K562 (cell line): ENCODE measurements around the gene DUSP3. TPM values are rescaled to one million over a fixed set of nuclear protein-coding genes. Genes with fewer than 3 reads are reported as not detected.

Source experiments
- ATAC-seq: fragments of 200-7000 bp; cut with Tn5 transposase; 3 replicates; pipeline ENCODE4 v1.9.1; 2020; ENCODE audit warnings: moderate library complexity
- BruUV-seq: library from RNA; stranded (reverse); fragments of 400-500 nt; replicated peaks from 2 replicates; lab custom pipeline; 2021; lab: Mats Ljungman, UMichigan
- CTCF ChIA-PET: fragments of 300-600 bp; formaldehyde crosslinking; extraction: SDS; loops from one replicate; lab custom pipeline; 2021; ENCODE audit warnings: low intra/inter-chr PET ratio; lab: Yijun Ruan, JAX
- POLR2A ChIA-PET: fragments of 300-600, 350-650 bp; sonication (Branson Sonifier 250); formaldehyde crosslinking; extraction: SDS; loops from one replicate; lab custom pipeline; 2021; ENCODE audit warnings: antibody characterized with exemption, inconsistent platforms; lab: Yijun Ruan, JAX
- DNase-seq, 4 experiments: peaks; one replicate each; pipeline versions ENCODE4 v3.0.0 to v3.0.0-alpha.2; 2011 to 2018; ENCODE audit warnings: low spot score in 3 of 4, mixed read lengths in 3 of 4; ENCODE audit errors: extremely low read depth in 1 of 4
- FAIRE-seq: peaks from 2 replicates; lab custom pipeline; 2011; peaks lifted over from hg19 to GRCh38; lab: Jason Lieb, UNC
- H2AFZ ChIP-seq: 2 replicates; pipeline ENCODE4 v1.6.0; 2011; ENCODE audit warnings: low read depth, low read length, control low read depth, inconsistent platforms
- H3K27ac ChIP-seq: fragments of 200-600 bp; 3 replicates; pipeline ENCODE4 v1.8.0; 2011; ENCODE audit warnings: low read depth, mild to moderate bottlenecking, control low read depth, inconsistent platforms, low read length, moderate library complexity, mixed read lengths; ENCODE audit errors: extremely low read depth
- H3K27me3 ChIP-seq, 2 experiments: fragments of 300-600 bp in 1 of 2; 2 replicates in 1 of 2; 3 replicates in 1 of 2; pipeline versions ENCODE4 v1.6.0 to v1.8.0; 2011; ENCODE audit warnings: inconsistent platforms in 2 of 2, low read length in 2 of 2, mild to moderate bottlenecking in 1 of 2, mixed read lengths in 1 of 2, moderate library complexity in 1 of 2; ENCODE audit not compliant: control insufficient read depth in 2 of 2, insufficient read depth in 2 of 2
- H3K36me3 ChIP-seq: fragments of 300-600 bp; 3 replicates; pipeline ENCODE4 v1.8.0; 2011; ENCODE audit warnings: mild to moderate bottlenecking, low read length, inconsistent platforms; ENCODE audit not compliant: control insufficient read depth, insufficient read depth
- H3K4me1 ChIP-seq, 2 experiments: fragments of 200-600 bp in 1 of 2; replicated peaks in 1 of 2; 2 replicates in 1 of 2; 3 replicates in 1 of 2; pipeline versions ENCODE4 v1.5.1 to v1.8.0; 2011; ENCODE audit warnings: inconsistent platforms in 2 of 2, low read length in 2 of 2, mild to moderate bottlenecking in 1 of 2, mixed read lengths in 1 of 2, moderate library complexity in 1 of 2; ENCODE audit not compliant: control insufficient read depth in 2 of 2, insufficient read depth in 2 of 2
- H3K4me2 ChIP-seq: 2 replicates; pipeline ENCODE4 v1.6.1; 2011; ENCODE audit warnings: low read length, control low read depth, inconsistent platforms, mixed read lengths; ENCODE audit not compliant: insufficient read depth
- H3K4me3 ChIP-seq: fragments of 200-600 bp; sonication (generic), shearing (Covaris generic); 2 replicates; pipeline ENCODE4 v1.5.1; 2016; ENCODE audit warnings: control low read depth, inconsistent platforms
- H3K79me2 ChIP-seq: fragments of 200-600 bp; 3 replicates; pipeline ENCODE4 v1.8.0; 2011; ENCODE audit warnings: low read length, inconsistent platforms; ENCODE audit not compliant: control insufficient read depth, insufficient read depth
- H3K9ac ChIP-seq, 2 experiments: 2 replicates each; pipeline versions ENCODE4 v1.6.0 to v1.6.1; 2011; ENCODE audit warnings: low read depth in 2 of 2, low read length in 2 of 2, control low read depth in 1 of 2, inconsistent platforms in 1 of 2, mild to moderate bottlenecking in 1 of 2, mixed read lengths in 1 of 2; ENCODE audit not compliant: insufficient read depth in 1 of 2
- H3K9me1 ChIP-seq: one replicate; pipeline ENCODE4 v1.6.0; 2011; ENCODE audit warnings: inconsistent platforms, mild to moderate bottlenecking, low read length, moderate library complexity; ENCODE audit not compliant: control insufficient read depth, insufficient read depth
- H3K9me3 ChIP-seq: replicated peaks from 2 replicates; pipeline ENCODE4 v1.5.1; 2011; ENCODE audit warnings: low read depth, low read length, inconsistent platforms; ENCODE audit not compliant: control insufficient read depth, insufficient read depth
- H4K20me1 ChIP-seq: replicated peaks from 2 replicates; pipeline ENCODE4 v1.6.1; 2011; ENCODE audit warnings: low read length, inconsistent platforms, mixed read lengths; ENCODE audit not compliant: control insufficient read depth, insufficient read depth
- BDP1 ChIP-seq: IDR thresholded peaks from 3 replicates; pipeline ENCODE4 v1.6.1; 2011; ENCODE audit not compliant: insufficient read length, insufficient read depth
- KAT8 ChIP-seq: fragments of 450-650 bp; IDR thresholded peaks from 2 replicates; pipeline ENCODE4 v1.6.1; 2016; ENCODE audit warnings: low read depth, mild to moderate bottlenecking
- POLR2B ChIP-seq: fragments of 450-650 bp; IDR thresholded peaks from 2 replicates; pipeline ENCODE4 v1.6.1; 2018; ENCODE audit warnings: low read depth; ENCODE audit not compliant: partially characterized antibody
- RBM17 ChIP-seq: fragments of 200-400 bp; formaldehyde crosslinking; IDR thresholded peaks from 2 replicates; pipeline ENCODE4 v1.6.1; 2017; ENCODE audit warnings: low read depth, mild to moderate bottlenecking, low read length, borderline replicate concordance
- SMAD3 ChIP-seq: fragments of 450-650 bp; formaldehyde crosslinking; conservative IDR thresholded peaks from 2 replicates; pipeline ENCODE4 v1.4.0; 2020; ENCODE audit warnings: mild to moderate bottlenecking
- YY1 ChIP-seq, 3 experiments: IDR thresholded peaks; 2 replicates each; pipeline ENCODE4 v1.6.1; 2011; ENCODE audit warnings: low read length in 2 of 3, mild to moderate bottlenecking in 2 of 3, moderate library complexity in 2 of 3, borderline replicate concordance in 1 of 3, control low read depth in 1 of 3, low read depth in 1 of 3; ENCODE audit not compliant: insufficient read depth in 3 of 3, insufficient replicate concordance in 2 of 3, control insufficient read depth in 1 of 3, insufficient read length in 1 of 3; ENCODE audit errors: extremely low read depth in 1 of 3
- ZKSCAN1 ChIP-seq: fragments of 150-350 bp; IDR thresholded peaks from 2 replicates; pipeline ENCODE4 v1.6.1; 2016; ENCODE audit warnings: low read depth, low read length
- ZNF212 ChIP-seq: fragments of 450-650 bp; formaldehyde crosslinking; IDR thresholded peaks from 2 replicates; pipeline ENCODE4 v1.4.0; 2020; ENCODE audit warnings: mild to moderate bottlenecking
- ZNF644 ChIP-seq: fragments of 200-800 bp; sonication (Bioruptor generic); IDR thresholded peaks from 2 replicates; pipeline ENCODE4 v1.6.1; 2016; ENCODE audit warnings: low read depth, missing genetic modification characterization, missing compliant biosample characterization
- ZNF79 ChIP-seq: fragments of 250-450 bp; sonication (Bioruptor Pico); IDR thresholded peaks from 2 replicates; pipeline ENCODE4 v1.4.0; 2020; ENCODE audit warnings: low read depth, mild to moderate bottlenecking, moderate library complexity
- WGBS: fragments of 100-300 bp; shearing (Covaris generic); methylation state at CpG from one replicate; pipeline ENCODE4 v1.1.6; 2016; ENCODE audit warnings: low coverage, mixed read lengths; ENCODE audit not compliant: insufficient coverage; ENCODE audit errors: missing lambda C conversion rate; 5-methylcytosine and 5-hydroxymethylcytosine counted together
- in situ Hi-C: fragments of 300-500 bp; cut with MboI; formaldehyde crosslinking; loops from 4 replicates; pipeline ENCODE4 v1.15.0; 2018; ENCODE audit warnings: inconsistent platforms, mixed read lengths
- intact Hi-C: fragments of 100-400 bp; cut with micrococcal nuclease; formaldehyde crosslinking; loops from 2 replicates; pipeline ENCODE4 v1.14.2; 2022
- polyA plus RNA-seq, 8 experiments: library from polyadenylated mRNA; depleted of rRNA in 4 of 8; stranded (reverse) in 5 of 8; unstranded in 3 of 8; fragments of >200 nt; fragmentation: Nextera tagmentation in 2 of 8; fragmentation: Illumina TruSeq in 1 of 8; extraction: Ambion mirVana in 2 of 8; extraction: Trizol in 1 of 8; gene quantifications; 2 replicates each; pipeline versions ENCODE4 v1.2.1 to v1.2.3, GENCODE V29; 2011 to 2014; ENCODE audit warnings: inconsistent platforms in 1 of 8, missing spikeins in 1 of 8
- total RNA-seq, 7 experiments: library from RNA; depleted of rRNA in 6 of 7; stranded (reverse); fragments of >200 nt in 6 of 7; fragmentation: Illumina TruSeq in 2 of 7; extraction: Trizol in 2 of 7; gene quantifications; 2 replicates each; pipeline versions ENCODE4 v1.2.1 to v1.2.3, GENCODE V29; 2011 to 2021; ENCODE audit warnings: low replicate concordance in 1 of 7
- TF ChIP-seq, protein P1 (sequence below): fragments of 250-450 bp; sonication (Bioruptor Pico); IDR thresholded peaks from 2 replicates; pipeline ENCODE4 v1.4.0; 2020; ENCODE audit warnings: mild to moderate bottlenecking, moderate library complexity
- TF ChIP-seq, protein P2 (sequence below): fragments of 450-650 bp; IDR thresholded peaks from 2 replicates; pipeline ENCODE4 v1.6.1; 2016; ENCODE audit warnings: missing biosample characterization, missing genetic modification characterization

DUSP3 gene
- total and polyA plus RNA-seq, 9 of the 15 experiments (the other 6 are each of a cell fraction or from before 2014, with no cell fraction given), result 4.1 to 19.8 (median 12.3) TPM

DNA sequence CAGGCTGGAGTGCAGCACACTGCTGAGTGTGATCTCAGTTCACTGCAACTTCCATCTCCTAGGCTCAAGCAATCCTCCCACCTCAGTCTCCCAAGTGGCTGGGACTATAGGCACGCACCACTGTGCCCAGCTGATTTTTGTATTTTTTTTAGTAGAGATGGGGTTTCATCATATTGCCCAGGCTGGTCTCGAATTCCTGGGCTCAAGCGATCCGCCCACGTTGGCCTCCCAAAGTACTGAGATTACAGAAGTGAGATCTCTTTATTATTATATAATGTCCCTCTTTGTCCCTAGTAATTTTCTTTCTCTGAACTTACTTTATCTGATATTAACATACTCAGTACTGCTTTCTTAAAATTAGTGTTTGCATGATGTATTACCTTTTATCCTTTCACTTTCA lies 9.8 kb upstream of the DUSP3 start:
- Histone ChIP-seq H3K79me2 (no peaks in the 10 kb centered on the region), H4K20me1 (no peaks in the 10 kb centered on the region), H3K9ac (no peak overlapping the region), H3K4me2 (no peak overlapping the region), H3K9me1 (no peaks in the 10 kb centered on the region), H3K27ac (no peak overlapping the region), H3K4me3 (no peak overlapping the region), H3K27me3 (peaks cover 8 to 14% of the 10 kb centered on the region in 2 experiments; a peak in 4 of 5 replicates), H3K36me3 (no peaks in the 10 kb centered on the region), H3K4me1 (peaks cover 2 to 4% of the 10 kb centered on the region in 2 experiments; a peak in 4 of 5 replicates), H2AFZ (no peak overlapping the region), H3K9me3 (no peaks in the 10 kb centered on the region)
- BruUV-seq, result no TSS peak
- ChIA-PET POLR2A (no interaction called here), CTCF (no interaction called here)
- WGBS, result 0% methylated on average over 5 of the region's 5 CpGs
- ATAC-seq (no peak), FAIRE-seq (no peak), DNase-seq (no peak)
- intact Hi-C loops (no loop called here), in situ Hi-C loops (no loop called here)
- TF ChIP-seq SMAD3 (CRISPR knock-in tag) (no peak), ZKSCAN1 (no peak)

DNA sequence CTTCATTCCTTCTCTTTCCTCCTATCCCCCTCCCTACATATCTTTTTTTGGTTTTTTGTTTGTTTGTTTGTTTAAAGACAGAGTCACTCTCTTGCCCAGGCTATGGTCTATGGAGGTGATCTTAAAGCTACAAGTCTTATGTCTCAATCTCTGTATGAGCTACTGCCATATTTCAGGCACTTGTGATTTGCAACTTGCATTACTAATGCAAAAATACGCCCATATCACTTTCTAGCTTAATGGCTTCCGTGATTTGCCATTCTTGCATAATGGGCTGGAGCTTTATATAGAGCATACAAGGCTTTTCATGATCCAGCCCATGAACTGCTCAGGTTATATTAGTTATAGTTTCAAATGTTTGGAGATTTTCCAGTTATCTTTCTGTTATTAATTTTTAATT lies 9.0 kb upstream of the DUSP3 start:
- no peaks in the 10 kb centered on the region for H3K9me3 ChIP-seq
- FAIRE-seq (no peak), ATAC-seq (no peak), DNase-seq (no peak)
- in situ Hi-C loops, result no loop called here
- H3K36me3 ChIP-seq, result no peaks in the 10 kb centered on the region
- H3K27ac ChIP-seq, result no peak overlapping the region
- peaks cover 16 to 19% of the 10 kb centered on the region in 2 experiments for H3K27me3 ChIP-seq
- H3K9ac ChIP-seq, result no peak overlapping the region
- no TSS peak for BruUV-seq
- no peaks in the 10 kb centered on the region for H3K9me1 ChIP-seq
- no peaks in the 10 kb centered on the region for H4K20me1 ChIP-seq
- H3K4me1 ChIP-seq, result peaks cover 2 to 4% of the 10 kb centered on the region in 2 experiments; a peak in 4 of 5 replicates
- WGBS, result 3% methylated on average over 2 of the region's 2 CpGs
- intact Hi-C loops, result no loop called here
- ChIA-PET CTCF (no interaction called here), POLR2A (no interaction called here)
- no peak overlapping the region for H3K4me2 ChIP-seq
- H3K79me2 ChIP-seq, result no peaks in the 10 kb centered on the region
- H2AFZ ChIP-seq, result no peak overlapping the region
- no peak overlapping the region for H3K4me3 ChIP-seq
- TF ChIP-seq BDP1 (no peak), ZNF79 (CRISPR knock-in tag) (no peak), POLR2B (no peak), RBM17 (no peak), ZNF644 (tag) (no peak), YY1 (IDR thresholded peaks at IDR 0.05; ENCODE audit: borderline replicate concordance in 1 of 3, control insufficient read depth in 1 of 3, extremely low read depth in 1 of 3, insufficient read depth in 3 of 3, insufficient read length in 1 of 3, insufficient replicate concordance in 2 of 3, low read depth in 1 of 3, low read length in 2 of 3) (no peak), ZNF212 (CRISPR knock-in tag) (no peak), KAT8 (no peak)
- TF ChIP-seq, protein P1, sequence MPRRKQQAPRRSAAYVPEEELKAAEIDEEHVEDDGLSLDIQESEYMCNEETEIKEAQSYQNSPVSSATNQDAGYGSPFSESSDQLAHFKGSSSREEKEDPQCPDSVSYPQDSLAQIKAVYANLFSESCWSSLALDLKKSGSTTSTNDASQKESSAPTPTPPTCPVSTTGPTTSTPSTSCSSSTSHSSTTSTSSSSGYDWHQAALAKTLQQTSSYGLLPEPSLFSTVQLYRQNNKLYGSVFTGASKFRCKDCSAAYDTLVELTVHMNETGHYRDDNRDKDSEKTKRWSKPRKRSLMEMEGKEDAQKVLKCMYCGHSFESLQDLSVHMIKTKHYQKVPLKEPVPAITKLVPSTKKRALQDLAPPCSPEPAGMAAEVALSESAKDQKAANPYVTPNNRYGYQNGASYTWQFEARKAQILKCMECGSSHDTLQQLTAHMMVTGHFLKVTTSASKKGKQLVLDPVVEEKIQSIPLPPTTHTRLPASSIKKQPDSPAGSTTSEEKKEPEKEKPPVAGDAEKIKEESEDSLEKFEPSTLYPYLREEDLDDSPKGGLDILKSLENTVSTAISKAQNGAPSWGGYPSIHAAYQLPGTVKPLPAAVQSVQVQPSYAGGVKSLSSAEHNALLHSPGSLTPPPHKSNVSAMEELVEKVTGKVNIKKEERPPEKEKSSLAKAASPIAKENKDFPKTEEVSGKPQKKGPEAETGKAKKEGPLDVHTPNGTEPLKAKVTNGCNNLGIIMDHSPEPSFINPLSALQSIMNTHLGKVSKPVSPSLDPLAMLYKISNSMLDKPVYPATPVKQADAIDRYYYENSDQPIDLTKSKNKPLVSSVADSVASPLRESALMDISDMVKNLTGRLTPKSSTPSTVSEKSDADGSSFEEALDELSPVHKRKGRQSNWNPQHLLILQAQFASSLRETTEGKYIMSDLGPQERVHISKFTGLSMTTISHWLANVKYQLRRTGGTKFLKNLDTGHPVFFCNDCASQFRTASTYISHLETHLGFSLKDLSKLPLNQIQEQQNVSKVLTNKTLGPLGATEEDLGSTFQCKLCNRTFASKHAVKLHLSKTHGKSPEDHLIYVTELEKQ, result no peak
- TF ChIP-seq, protein P2, sequence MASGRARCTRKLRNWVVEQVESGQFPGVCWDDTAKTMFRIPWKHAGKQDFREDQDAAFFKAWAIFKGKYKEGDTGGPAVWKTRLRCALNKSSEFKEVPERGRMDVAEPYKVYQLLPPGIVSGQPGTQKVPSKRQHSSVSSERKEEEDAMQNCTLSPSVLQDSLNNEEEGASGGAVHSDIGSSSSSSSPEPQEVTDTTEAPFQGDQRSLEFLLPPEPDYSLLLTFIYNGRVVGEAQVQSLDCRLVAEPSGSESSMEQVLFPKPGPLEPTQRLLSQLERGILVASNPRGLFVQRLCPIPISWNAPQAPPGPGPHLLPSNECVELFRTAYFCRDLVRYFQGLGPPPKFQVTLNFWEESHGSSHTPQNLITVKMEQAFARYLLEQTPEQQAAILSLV (tag), result no peak
